ENCODE data around the gene GPHN.

Gene GPHN

GRCh38 chr14:67166450-67166853 lies 658.5 kb downstream of the GPHN start:
- H3K36me3 Mint-ChIP-seq (ENCODE audit: low read depth): no peaks in the 10 kb centered on the region
- H3K27me3 Mint-ChIP-seq: no peaks in the 10 kb centered on the region
- no peak overlapping the region for H3K4me3 Mint-ChIP-seq
- no peaks in the 10 kb centered on the region for H3K9me3 Mint-ChIP-seq
- no peaks in the 10 kb centered on the region for H3K4me1 Mint-ChIP-seq (ENCODE audit: low read depth)
- intact Hi-C loops (cut with micrococcal nuclease): loop anchor here (1.0 kb wide), 1 partner anchor 120 kb away; no protein-coding TSS in a partner anchor
- no peak overlapping the region for H3K27ac Mint-ChIP-seq

- no peaks in the 10 kb centered on the region for H3K36me3 Mint-ChIP-seq (ENCODE audit: low read depth)
These were observed 659.6 kb downstream of the GPHN start for GRCh38 chr14:67167420-67168109.

GRCh38 chr14:67168110-67168441 lies 660.1 kb downstream of the GPHN start:
- Mint-ChIP-seq H3K4me1 (ENCODE audit: low read depth) (no peaks in the 10 kb centered on the region), H3K4me3 (no peak overlapping the region), H3K9me3 (peaks cover 6% of the 10 kb centered on the region), H3K36me3 (ENCODE audit: low read depth) (no peaks in the 10 kb centered on the region), H3K27me3 (no peaks in the 10 kb centered on the region), H3K27ac (no peak overlapping the region)
- intact Hi-C loops (cut with micrococcal nuclease): no loop called here

More at GRCh38 chr14:67167420-67168109, 659.6 kb downstream of the GPHN start:
- no peak overlapping the region for H3K4me3 Mint-ChIP-seq
- no peaks in the 10 kb centered on the region for H3K4me1 Mint-ChIP-seq (ENCODE audit: low read depth)
- intact Hi-C loops (cut with micrococcal nuclease): no loop called here
- H3K9me3 Mint-ChIP-seq: peaks cover under 1% of the 10 kb centered on the region
- no peak overlapping the region for H3K27ac Mint-ChIP-seq
- no peaks in the 10 kb centered on the region for H3K27me3 Mint-ChIP-seq

GRCh38 chr14:67170660-67171059 lies 662.7 kb downstream of the GPHN start:
- no peak overlapping the region for H3K4me3 Mint-ChIP-seq
- no peaks in the 10 kb centered on the region for H3K4me1 Mint-ChIP-seq (ENCODE audit: low read depth)
- no peaks in the 10 kb centered on the region for H3K27me3 Mint-ChIP-seq
- H3K9me3 Mint-ChIP-seq: peaks cover 24% of the 10 kb centered on the region
- intact Hi-C loops (cut with micrococcal nuclease): no loop called here
- H3K36me3 Mint-ChIP-seq (ENCODE audit: low read depth): no peaks in the 10 kb centered on the region
- H3K27ac Mint-ChIP-seq: no peak overlapping the region

- H3K36me3 Mint-ChIP-seq (ENCODE audit: low read depth): no peaks in the 10 kb centered on the region
- no peak overlapping the region for H3K4me3 Mint-ChIP-seq
- H3K27ac Mint-ChIP-seq: no peak overlapping the region
- H3K27me3 Mint-ChIP-seq: no peaks in the 10 kb centered on the region
- H3K4me1 Mint-ChIP-seq (ENCODE audit: low read depth): no peaks in the 10 kb centered on the region
- peaks cover 35% of the 10 kb centered on the region for H3K9me3 Mint-ChIP-seq
- intact Hi-C loops (cut with micrococcal nuclease): no loop called here
These were observed 664.1 kb downstream of the GPHN start for GRCh38 chr14:67172056-67172455.

GRCh38 chr14:67172520-67172919 lies 664.6 kb downstream of the GPHN start:
- H3K9me3 Mint-ChIP-seq: peaks cover 40% of the 10 kb centered on the region
- H3K36me3 Mint-ChIP-seq (ENCODE audit: low read depth): no peaks in the 10 kb centered on the region
- intact Hi-C loops (cut with micrococcal nuclease): no loop called here
- no peak overlapping the region for H3K27ac Mint-ChIP-seq
- H3K27me3 Mint-ChIP-seq: no peaks in the 10 kb centered on the region
- no peak overlapping the region for H3K4me3 Mint-ChIP-seq
- no peaks in the 10 kb centered on the region for H3K4me1 Mint-ChIP-seq (ENCODE audit: low read depth)

GRCh38 chr14:67173719-67174118 lies 665.8 kb downstream of the GPHN start:
- Mint-ChIP-seq H3K27ac (no peak overlapping the region), H3K9me3 (peaks cover 52% of the 10 kb centered on the region), H3K4me1 (ENCODE audit: low read depth) (no peaks in the 10 kb centered on the region), H3K36me3 (ENCODE audit: low read depth) (no peaks in the 10 kb centered on the region), H3K4me3 (no peak overlapping the region), H3K27me3 (no peaks in the 10 kb centered on the region)
- intact Hi-C loops (cut with micrococcal nuclease): no loop called here

GRCh38 chr14:67186172-67186768 lies 678.3 kb downstream of the GPHN start:
- intact Hi-C loops (cut with micrococcal nuclease): no loop called here
- Mint-ChIP-seq H3K9me3 (no peaks in the 10 kb centered on the region), H3K4me3 (no peak overlapping the region), H3K4me1 (ENCODE audit: low read depth) (peaks cover 4% of the 10 kb centered on the region), H3K27me3 (no peaks in the 10 kb centered on the region), H3K36me3 (ENCODE audit: low read depth) (no peaks in the 10 kb centered on the region), H3K27ac (no peak overlapping the region)

GRCh38 chr14:67186789-67187584 lies 679.0 kb downstream of the GPHN start:
- no peak overlapping the region for H3K4me3 Mint-ChIP-seq
- intact Hi-C loops (cut with micrococcal nuclease): no loop called here
- no peak overlapping the region for H3K27ac Mint-ChIP-seq
- H3K27me3 Mint-ChIP-seq: no peaks in the 10 kb centered on the region
- H3K9me3 Mint-ChIP-seq: no peaks in the 10 kb centered on the region
- H3K36me3 Mint-ChIP-seq (ENCODE audit: low read depth): no peaks in the 10 kb centered on the region
- peaks cover 4% of the 10 kb centered on the region for H3K4me1 Mint-ChIP-seq (ENCODE audit: low read depth)

- Mint-ChIP-seq H3K4me1 (ENCODE audit: low read depth) (peaks cover 4% of the 10 kb centered on the region), H3K27me3 (no peaks in the 10 kb centered on the region), H3K36me3 (ENCODE audit: low read depth) (no peaks in the 10 kb centered on the region), H3K27ac (no peak overlapping the region), H3K4me3 (no peak overlapping the region), H3K9me3 (no peaks in the 10 kb centered on the region)
- intact Hi-C loops (cut with micrococcal nuclease): no loop called here
These were observed 679.9 kb downstream of the GPHN start for GRCh38 chr14:67187826-67188225.

GRCh38 chr14:67188326-67188725 lies 680.4 kb downstream of the GPHN start:
- Mint-ChIP-seq H3K9me3 (no peaks in the 10 kb centered on the region), H3K27me3 (no peaks in the 10 kb centered on the region), H3K4me1 (ENCODE audit: low read depth) (peaks cover 4% of the 10 kb centered on the region), H3K36me3 (ENCODE audit: low read depth) (no peaks in the 10 kb centered on the region), H3K4me3 (no peak overlapping the region), H3K27ac (no peak overlapping the region)
- intact Hi-C loops (cut with micrococcal nuclease): no loop called here

GRCh38 chr14:67191768-67192290 lies 683.9 kb downstream of the GPHN start:
- Mint-ChIP-seq H3K27me3 (no peaks in the 10 kb centered on the region), H3K4me3 (no peak overlapping the region), H3K27ac (no peak overlapping the region), H3K9me3 (no peaks in the 10 kb centered on the region), H3K4me1 (ENCODE audit: low read depth) (peaks cover 4% of the 10 kb centered on the region), H3K36me3 (ENCODE audit: low read depth) (no peaks in the 10 kb centered on the region)
- intact Hi-C loops (cut with micrococcal nuclease): no loop called here

- no peaks in the 10 kb centered on the region for H3K27me3 Mint-ChIP-seq
- no peak overlapping the region for H3K27ac Mint-ChIP-seq
- peaks cover 4% of the 10 kb centered on the region for H3K4me1 Mint-ChIP-seq (ENCODE audit: low read depth)
- no peaks in the 10 kb centered on the region for H3K9me3 Mint-ChIP-seq
- intact Hi-C loops (cut with micrococcal nuclease): no loop called here
- H3K36me3 Mint-ChIP-seq (ENCODE audit: low read depth): no peaks in the 10 kb centered on the region
- H3K4me3 Mint-ChIP-seq: no peak overlapping the region
These were observed 684.4 kb downstream of the GPHN start for GRCh38 chr14:67192366-67192765.

- Mint-ChIP-seq H3K9me3 (no peaks in the 10 kb centered on the region), H3K27ac (no peak overlapping the region), H3K4me3 (no peak overlapping the region), H3K27me3 (no peaks in the 10 kb centered on the region), H3K36me3 (ENCODE audit: low read depth) (no peaks in the 10 kb centered on the region), H3K4me1 (ENCODE audit: low read depth) (no peaks in the 10 kb centered on the region)
- intact Hi-C loops (cut with micrococcal nuclease): no loop called here
These were observed 687.3 kb downstream of the GPHN start for GRCh38 chr14:67195279-67195678.

Data from dendritic cell treated with granulocyte-macrophage colony-stimulating factor and Interleukin-4, amounts not matched to agents 40 ng/mL and 50 ng/mL, for 4 days (primary cell).